ENCODE measurements around the gene METTL16.

DNA sequence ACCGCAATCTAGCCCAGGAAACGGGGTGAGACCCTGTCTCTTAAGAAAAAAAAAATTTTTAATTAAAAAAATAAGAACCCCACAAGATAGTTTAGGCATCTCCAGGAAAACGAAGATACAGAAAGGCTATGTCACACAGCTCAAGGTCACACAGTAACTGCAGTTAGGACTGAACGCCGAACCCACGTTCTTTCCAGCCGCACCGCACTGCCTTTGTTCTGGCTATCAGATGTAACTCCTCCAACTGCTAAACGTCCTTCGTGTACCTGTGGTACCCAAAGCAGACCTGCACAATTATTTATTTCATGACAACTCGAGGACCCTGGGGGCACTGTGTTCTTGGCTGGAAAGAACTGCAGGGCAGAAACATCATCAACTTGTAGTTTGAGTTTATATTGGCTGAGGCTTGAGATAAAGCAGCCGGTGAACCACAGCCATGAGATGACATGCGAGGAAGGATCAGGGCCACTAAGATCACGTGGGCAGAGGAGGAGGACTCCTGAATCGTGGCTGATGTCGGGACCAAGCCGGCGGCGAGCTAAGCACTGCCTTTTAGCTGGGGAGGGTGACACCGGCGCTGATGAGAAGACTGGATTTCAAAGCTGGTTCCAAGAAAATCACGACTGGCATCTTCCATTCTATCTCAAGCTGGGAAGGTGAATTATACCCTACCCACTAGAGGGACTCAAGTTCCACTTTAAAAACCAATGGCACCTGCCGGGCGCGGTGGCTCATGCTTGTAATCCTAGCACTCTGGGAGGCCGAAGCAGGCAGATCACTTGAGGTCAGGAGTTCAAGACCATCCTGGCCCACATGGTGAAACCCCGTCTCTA is 90.2 kb downstream of the METTL16 start:
- TF ChIP-seq, protein P1, sequence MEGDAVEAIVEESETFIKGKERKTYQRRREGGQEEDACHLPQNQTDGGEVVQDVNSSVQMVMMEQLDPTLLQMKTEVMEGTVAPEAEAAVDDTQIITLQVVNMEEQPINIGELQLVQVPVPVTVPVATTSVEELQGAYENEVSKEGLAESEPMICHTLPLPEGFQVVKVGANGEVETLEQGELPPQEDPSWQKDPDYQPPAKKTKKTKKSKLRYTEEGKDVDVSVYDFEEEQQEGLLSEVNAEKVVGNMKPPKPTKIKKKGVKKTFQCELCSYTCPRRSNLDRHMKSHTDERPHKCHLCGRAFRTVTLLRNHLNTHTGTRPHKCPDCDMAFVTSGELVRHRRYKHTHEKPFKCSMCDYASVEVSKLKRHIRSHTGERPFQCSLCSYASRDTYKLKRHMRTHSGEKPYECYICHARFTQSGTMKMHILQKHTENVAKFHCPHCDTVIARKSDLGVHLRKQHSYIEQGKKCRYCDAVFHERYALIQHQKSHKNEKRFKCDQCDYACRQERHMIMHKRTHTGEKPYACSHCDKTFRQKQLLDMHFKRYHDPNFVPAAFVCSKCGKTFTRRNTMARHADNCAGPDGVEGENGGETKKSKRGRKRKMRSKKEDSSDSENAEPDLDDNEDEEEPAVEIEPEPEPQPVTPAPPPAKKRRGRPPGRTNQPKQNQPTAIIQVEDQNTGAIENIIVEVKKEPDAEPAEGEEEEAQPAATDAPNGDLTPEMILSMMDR (IDR thresholded peaks at IDR 0.05; ENCODE audit: poor library complexity), result peak; percentile 15
- no peak for TF ChIP-seq EZH2 (IDR thresholded peaks at IDR 0.05; ENCODE audit: borderline replicate concordance)
